Measurements from ENCODE around the gene TNFRSF25. TPM values are rescaled to one million over a fixed set of nuclear protein-coding genes. Genes with fewer than 3 reads are reported as not detected.
A peak's percentile ranks its signal among the peaks of the same experiment; 100 is the strongest.

TNFRSF25 gene
- total and polyA plus RNA-seq, 9 of the 15 experiments (the other 6 are each of a cell fraction or from before 2014, with no cell fraction given) = 0.24 to 0.49 TPM; not detected in 7

GRCh38 chr1:6438047-6438525 lies 27.9 kb downstream of the TNFRSF25 start (continued):
- TF ChIP-seq, protein P1, sequence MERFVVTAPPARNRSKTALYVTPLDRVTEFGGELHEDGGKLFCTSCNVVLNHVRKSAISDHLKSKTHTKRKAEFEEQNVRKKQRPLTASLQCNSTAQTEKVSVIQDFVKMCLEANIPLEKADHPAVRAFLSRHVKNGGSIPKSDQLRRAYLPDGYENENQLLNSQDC (CRISPR knock-in tag; IDR thresholded peaks at IDR 0.05) = no peak
- TF ChIP-seq, protein P2, sequence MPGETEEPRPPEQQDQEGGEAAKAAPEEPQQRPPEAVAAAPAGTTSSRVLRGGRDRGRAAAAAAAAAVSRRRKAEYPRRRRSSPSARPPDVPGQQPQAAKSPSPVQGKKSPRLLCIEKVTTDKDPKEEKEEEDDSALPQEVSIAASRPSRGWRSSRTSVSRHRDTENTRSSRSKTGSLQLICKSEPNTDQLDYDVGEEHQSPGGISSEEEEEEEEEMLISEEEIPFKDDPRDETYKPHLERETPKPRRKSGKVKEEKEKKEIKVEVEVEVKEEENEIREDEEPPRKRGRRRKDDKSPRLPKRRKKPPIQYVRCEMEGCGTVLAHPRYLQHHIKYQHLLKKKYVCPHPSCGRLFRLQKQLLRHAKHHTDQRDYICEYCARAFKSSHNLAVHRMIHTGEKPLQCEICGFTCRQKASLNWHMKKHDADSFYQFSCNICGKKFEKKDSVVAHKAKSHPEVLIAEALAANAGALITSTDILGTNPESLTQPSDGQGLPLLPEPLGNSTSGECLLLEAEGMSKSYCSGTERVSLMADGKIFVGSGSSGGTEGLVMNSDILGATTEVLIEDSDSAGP (CRISPR knock-in tag; IDR thresholded peaks at IDR 0.05) = 0 out of 2 replicates have a peak, but pooled peaks have one; percentile 50
- TF ChIP-seq, protein P3, sequence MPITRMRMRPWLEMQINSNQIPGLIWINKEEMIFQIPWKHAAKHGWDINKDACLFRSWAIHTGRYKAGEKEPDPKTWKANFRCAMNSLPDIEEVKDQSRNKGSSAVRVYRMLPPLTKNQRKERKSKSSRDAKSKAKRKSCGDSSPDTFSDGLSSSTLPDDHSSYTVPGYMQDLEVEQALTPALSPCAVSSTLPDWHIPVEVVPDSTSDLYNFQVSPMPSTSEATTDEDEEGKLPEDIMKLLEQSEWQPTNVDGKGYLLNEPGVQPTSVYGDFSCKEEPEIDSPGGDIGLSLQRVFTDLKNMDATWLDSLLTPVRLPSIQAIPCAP (CRISPR knock-in tag; IDR thresholded peaks at IDR 0.05; ENCODE audit: borderline replicate concordance) = no peak
- TF ChIP-seq, protein P4, sequence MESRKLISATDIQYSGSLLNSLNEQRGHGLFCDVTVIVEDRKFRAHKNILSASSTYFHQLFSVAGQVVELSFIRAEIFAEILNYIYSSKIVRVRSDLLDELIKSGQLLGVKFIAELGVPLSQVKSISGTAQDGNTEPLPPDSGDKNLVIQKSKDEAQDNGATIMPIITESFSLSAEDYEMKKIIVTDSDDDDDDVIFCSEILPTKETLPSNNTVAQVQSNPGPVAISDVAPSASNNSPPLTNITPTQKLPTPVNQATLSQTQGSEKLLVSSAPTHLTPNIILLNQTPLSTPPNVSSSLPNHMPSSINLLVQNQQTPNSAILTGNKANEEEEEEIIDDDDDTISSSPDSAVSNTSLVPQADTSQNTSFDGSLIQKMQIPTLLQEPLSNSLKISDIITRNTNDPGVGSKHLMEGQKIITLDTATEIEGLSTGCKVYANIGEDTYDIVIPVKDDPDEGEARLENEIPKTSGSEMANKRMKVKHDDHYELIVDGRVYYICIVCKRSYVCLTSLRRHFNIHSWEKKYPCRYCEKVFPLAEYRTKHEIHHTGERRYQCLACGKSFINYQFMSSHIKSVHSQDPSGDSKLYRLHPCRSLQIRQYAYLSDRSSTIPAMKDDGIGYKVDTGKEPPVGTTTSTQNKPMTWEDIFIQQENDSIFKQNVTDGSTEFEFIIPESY (CRISPR knock-in tag; IDR thresholded peaks at IDR 0.05) = no peak
- TF ChIP-seq EGR1 (conservative IDR thresholded peaks at IDR 0.05) (no peak), ZNF217 (CRISPR knock-in tag; IDR thresholded peaks at IDR 0.05) (no peak), PHF8 (IDR thresholded peaks at IDR 0.05; ENCODE audit: borderline replicate concordance, low read length) (no peak), MIER1 (IDR thresholded peaks at IDR 0.05; ENCODE audit: low read depth) (no peak), ILF3 (IDR thresholded peaks at IDR 0.05; ENCODE audit: borderline replicate concordance) (no peak)
